ENCODE measurements around the gene POU2F3.

POU2F3 gene

DNA sequence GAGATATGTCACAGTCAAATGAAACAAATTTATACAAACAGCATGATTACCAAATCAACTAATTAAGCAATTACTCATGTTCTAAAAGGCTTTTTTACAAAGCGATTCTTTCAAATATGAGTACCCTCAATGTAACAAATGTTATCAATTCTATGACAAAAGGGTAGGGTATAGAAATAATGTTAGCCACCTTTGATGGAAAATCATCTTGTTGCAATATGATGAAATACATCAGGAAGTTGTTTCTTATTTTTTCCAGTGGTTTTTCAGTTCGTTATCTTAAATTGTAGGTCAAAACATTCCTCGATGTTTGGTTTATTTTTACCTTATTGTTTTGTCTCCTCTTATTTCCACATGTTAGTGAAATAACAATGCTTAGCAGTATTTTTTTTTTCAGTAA lies 102.7 kb downstream of the POU2F3 start:
- no peak for DNase-seq (ENCODE audit: low read depth)

GRCh38 chr11:120343429-120343828 lies 103.5 kb downstream of the POU2F3 start:
- no peak for DNase-seq (ENCODE audit: low read depth)

GRCh38 chr11:120344302-120345004 lies 104.5 kb downstream of the POU2F3 start:
- no peak for DNase-seq (ENCODE audit: low read depth)

- no peak for DNase-seq (ENCODE audit: low read depth)
Measured at GRCh38 chr11:120346233-120346632, 106.3 kb downstream of the POU2F3 start.

- DNase-seq (ENCODE audit: low read depth), result no peak
Measured at GRCh38 chr11:120350637-120351036, 110.7 kb downstream of the POU2F3 start.

- DNase-seq (ENCODE audit: low read depth), result no peak
Measured at GRCh38 chr11:120352405-120352804, 112.5 kb downstream of the POU2F3 start.

DNA sequence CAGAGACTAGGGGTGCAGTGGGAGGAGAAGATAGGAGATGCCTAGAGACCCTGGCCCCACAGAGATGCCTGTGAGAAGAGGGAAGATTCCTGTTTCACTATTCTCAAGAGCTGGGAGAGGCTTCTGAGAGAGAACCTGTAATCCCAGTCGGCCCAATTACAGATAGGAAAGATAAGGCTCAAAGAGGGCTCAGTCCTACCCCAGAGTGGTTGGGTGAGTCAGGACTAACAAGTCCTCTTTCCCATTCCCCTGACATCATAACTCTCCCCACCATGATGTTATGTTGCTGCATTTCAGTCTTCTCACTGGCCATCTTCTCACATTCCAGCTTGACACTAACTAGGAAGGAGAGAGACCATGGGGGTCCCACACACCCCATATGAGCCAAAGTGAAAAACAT lies 114.1 kb downstream of the POU2F3 start:
- DNase-seq (ENCODE audit: low read depth), result no peak

- no peak for DNase-seq (ENCODE audit: low read depth)
Measured at GRCh38 chr11:120354779-120355178, 114.8 kb downstream of the POU2F3 start.

DNA sequence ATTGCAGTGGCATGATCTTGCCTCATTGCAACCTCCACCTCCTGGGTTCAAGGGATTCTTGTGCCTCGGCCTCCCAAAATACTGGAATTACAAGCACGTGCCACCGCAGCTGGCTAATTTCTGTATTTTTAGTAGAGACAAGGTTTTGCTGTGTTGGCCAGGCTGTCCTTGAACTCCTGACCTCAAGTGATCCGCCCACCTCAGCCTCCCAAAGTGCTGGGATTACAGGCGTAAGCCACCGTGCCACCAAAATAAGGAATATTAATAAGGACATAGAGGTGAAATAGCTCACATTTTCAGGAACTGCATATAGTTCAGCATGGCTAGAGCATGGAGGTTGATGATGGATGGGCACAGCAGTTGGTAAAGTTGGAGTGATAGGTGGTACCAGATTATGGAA lies 117.7 kb downstream of the POU2F3 start:
- DNase-seq (ENCODE audit: low read depth), result no peak

DNA sequence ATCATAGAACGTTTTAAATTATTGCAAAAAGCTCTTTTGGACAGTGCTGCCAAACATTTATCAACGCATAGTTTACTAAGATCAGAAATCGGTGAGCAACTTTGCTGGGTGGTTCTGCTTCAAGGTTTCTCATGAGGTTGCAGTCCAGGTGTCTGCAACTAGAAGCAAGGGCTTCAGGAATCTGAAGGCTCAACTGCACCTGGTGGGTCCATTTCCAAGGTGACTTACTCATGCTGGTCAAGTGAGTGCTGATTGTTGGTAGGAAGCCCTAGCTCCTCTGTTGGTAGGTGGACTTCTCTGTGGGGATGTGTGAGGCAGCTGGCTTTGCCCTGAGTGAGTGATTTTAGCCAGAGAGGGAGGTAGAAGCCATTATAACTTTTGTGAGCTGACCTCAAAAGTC lies 118.8 kb downstream of the POU2F3 start:
- DNase-seq (ENCODE audit: low read depth), result no peak

DNA sequence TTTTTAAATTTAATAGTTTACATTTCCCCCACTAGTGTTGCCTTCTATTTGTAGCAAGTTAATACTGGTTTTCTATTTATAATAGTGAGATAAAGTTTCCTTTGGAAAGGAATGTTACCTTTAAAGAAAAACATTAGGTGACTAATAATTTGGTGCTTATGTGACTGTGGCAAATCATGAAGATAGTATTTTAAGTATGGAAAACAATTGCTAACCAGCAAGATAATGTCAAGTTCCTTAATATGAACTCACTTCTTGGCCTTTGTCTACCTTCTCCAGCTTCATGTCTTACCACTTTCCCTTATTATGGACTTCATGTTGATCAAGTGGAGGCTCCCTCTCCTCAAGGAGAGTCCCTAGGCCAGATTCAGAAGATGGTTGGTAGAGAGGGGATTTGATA lies 123.5 kb downstream of the POU2F3 start:
- DNase-seq (ENCODE audit: low read depth), result no peak

- DNase-seq (ENCODE audit: low read depth), result no peak
Measured at GRCh38 chr11:120365512-120365911, 125.6 kb downstream of the POU2F3 start.

All from HS-5 (cell line).